ENCODE results near the gene RIPPLY2.

- TF ChIP-seq POLR2A (IDR thresholded peaks at IDR 0.05) = no peak
- TF ChIP-seq EP300 (IDR thresholded peaks at IDR 0.05) = no peak
- no peak for TF ChIP-seq CTCF (IDR thresholded peaks at IDR 0.05)
- TF ChIP-seq POLR2AphosphoS5 (IDR thresholded peaks at IDR 0.05) = no peak
Measured at GRCh38 chr6:83847179-83847578, 6.0 kb upstream of the RIPPLY2 start.
